Hematopoietic multipotent progenitor cell (in vitro differentiated cells): ENCODE measurements around the gene TMEM239. TPM values are rescaled to one million over a fixed set of nuclear protein-coding genes. Genes with fewer than 3 reads are reported as not detected.
A peak's percentile ranks its signal among the peaks of the same experiment; 100 is the strongest.

Experiments
- DNase-seq, 3 donors: peaks; one replicate each; pipeline ENCODE4 v3.0.0-alpha.2; 2011 to 2015; ENCODE audit warnings: low read depth in 2 of 3, low spot score in 2 of 3
- total RNA-seq: library from RNA; depleted of rRNA; stranded (reverse); fragments of >200 nt; gene quantifications from one replicate; pipeline ENCODE4 v1.2.3, GENCODE V29; 2012

The TMEM239 gene
- total RNA-seq, 1 donor = not detected

DNA sequence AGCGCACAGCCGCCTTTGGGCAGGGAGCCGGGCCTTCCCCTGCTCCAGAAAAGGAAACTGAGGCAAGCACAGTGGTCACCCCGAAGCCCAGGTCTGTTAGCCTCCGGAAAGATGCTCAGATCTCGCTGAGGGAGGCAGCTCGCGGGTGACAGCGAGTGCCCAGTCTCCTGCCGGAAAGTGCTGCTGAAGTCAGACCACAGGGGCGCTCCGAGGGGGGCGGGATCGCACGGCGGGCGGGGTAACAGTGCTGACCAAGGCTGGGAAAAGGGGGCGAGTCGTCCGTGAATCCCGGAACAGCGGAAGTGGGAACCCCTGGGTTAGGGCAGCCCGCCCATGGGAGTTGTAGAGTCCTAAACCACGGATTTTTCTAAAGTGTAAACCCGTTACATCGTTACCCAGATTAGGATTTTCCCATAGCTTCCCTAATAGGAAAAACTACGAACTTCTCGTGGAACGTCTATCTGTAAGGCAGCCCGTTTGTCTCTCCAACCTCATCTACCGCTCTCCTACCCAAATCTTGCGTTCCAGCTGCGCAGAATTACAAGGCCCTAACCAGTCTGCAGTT, 24.9 kb downstream of the TMEM239 start:
- peak in 1 of 3 donors; percentile 17 for DNase-seq

DNA sequence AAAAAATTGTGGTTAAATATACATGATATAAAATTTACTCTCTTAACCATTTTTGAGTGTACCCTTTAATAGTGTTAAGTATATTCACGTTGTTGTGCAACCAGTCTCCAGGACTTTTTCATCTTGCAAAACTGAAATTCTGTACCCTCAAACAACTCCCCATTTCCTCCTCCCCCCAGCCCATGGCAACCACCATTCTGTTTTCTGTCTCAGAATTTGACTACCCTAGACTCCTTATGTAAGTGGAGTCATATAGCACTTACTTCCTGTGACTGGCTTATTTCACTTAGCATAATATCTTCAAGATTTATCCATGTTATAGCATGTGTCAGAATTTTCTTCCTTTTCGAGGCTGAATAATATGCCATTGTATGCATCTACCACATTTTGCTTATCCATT, 29.4 kb downstream of the TMEM239 start:
- no peak for DNase-seq

DNA sequence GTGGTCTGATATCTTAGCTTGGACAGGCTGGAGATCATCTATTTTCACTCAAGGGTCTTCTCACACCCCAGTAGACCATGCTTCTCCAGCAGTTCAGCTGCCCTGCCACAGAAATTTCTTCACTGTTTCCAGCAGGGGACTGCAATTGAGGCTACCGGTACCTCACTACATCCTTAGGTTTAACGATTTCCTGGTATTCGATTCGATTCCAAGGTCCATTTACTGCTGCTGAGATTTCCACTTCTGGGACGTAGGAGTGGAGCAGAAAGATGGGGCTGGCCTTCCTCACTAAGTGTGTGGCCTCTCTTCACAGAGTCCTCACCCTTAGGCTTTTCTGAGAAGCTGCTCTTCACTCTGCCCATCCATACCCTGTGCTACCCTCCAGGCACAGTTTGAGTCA, 30.5 kb downstream of the TMEM239 start:
- no peak for DNase-seq

DNA sequence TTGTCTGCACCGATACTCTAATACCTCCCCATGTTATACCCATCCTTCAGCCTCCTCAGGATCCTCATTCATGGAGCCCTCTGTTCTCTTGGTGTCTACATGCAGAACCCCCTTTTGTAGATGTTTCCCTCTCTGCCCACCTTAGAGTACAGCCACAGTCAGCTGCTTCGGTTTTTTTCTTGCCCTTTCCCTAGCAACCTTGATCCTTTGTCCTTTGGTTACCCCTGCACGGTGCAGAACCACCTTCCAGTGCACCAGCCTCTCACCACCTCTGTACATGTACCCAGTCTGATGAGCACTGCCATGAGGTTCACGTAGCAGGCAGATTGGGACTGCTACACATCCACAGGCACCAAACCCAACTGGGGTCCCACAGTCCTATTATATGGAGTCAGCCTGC, 31.6 kb downstream of the TMEM239 start:
- no peak for DNase-seq

DNA sequence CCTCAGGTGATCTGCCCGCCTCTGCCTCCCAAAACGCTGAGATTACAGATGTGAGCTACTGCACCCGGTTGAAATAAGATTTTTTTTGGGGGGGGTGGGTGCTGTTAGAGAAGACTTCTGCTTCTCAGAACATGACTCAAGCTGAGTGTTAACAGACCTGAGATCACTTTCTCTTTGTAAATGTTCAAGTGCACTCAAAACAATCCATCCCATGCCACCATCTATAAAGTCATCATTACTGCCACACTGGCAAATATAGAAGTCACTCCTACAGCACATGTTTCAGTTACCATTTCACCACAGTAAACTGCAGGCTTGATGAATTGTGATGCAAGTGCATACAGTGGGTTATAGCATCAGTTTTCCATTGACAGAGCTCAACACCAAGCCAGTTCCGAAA, 33.4 kb downstream of the TMEM239 start:
- peak in 1 of 3 donors; percentile 12 for DNase-seq

- no peak for DNase-seq
Measured at GRCh38 chr20:2851086-2851485, 34.9 kb downstream of the TMEM239 start.

- no peak for DNase-seq
Measured at GRCh38 chr20:2858591-2858990, 42.4 kb downstream of the TMEM239 start.

DNA sequence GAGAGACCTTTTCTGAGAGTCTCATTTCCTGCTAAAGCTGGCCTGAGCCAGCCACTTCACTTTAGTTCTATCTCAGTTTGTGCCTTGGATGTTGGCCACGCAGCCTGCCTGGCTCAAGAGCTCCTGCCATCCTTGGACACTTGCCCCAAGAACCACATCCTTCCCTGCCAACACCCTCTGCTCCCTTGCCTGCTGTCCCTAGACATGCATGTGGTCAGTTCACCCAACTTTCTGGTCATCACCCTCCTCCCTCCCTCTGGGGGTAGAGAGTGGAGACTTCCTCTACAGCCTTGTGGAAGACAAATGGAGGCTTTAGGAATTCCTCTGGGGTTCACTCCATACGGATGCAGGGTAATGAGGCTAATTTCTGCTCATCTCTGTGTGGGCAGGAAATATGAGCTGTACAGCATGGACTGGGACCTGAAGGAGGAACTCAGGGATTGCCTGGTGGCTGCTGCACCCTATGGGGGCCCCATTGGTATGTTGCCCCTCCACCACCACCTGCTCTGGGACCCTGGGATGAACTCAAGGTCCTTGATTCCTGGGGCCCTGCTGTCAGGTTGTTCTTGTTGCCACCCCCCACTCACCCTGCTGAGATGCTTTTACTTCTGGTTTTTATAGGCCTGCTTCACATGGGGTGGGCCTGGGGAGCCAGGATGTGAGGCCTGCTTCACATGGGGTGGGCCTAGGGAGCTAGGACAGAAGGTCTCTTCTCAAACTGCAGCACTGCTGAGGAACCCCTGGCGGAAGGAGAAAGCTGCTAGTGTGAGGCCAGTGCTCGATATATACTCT, 43.4 kb downstream of the TMEM239 start:
- DNase-seq = no peak

DNA sequence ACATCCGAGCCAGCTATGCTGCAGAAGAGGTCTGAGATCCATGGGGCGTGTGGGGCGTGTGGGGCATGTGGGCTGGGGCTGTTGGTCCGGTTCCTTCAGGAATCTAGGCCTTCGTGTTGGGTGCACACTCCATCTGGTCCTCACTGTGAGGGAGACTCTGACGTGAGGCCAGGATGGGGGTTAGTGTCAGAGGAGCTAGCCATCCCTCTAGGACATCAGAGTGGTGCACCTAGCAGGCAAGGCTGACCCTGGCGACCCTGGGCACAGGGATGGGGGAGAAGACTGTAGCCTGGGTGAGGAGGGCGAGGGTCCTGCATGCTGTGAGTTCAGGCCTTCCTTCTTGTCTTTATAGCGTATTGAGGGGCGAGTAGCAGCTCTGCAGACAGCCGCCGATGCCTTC, 48.5 kb downstream of the TMEM239 start:
- no peak for DNase-seq

- no peak for DNase-seq
Measured at GRCh38 chr20:2865101-2865500, 48.9 kb downstream of the TMEM239 start.

DNA sequence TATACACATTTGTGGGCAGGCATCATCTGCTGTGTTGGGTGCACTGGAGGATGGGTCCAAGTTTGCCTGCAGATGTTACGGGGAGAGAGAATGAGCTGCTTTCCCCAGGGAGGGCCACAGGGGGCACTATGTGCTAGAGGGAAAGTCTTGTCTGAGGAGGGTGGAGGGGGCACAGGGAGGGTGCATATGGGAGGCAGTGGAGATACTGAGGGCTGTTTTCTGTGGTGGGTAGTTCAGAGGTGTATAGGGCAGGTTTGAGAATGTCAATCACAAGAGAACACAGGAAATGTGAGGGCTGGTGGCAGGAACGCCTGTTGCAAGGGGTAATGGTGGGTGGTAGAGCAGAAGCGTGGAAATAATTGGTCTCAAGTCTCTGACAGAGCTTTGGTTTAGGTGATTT, 49.5 kb downstream of the TMEM239 start:
- DNase-seq = peak in 1 of 3 donors; percentile 52

DNA sequence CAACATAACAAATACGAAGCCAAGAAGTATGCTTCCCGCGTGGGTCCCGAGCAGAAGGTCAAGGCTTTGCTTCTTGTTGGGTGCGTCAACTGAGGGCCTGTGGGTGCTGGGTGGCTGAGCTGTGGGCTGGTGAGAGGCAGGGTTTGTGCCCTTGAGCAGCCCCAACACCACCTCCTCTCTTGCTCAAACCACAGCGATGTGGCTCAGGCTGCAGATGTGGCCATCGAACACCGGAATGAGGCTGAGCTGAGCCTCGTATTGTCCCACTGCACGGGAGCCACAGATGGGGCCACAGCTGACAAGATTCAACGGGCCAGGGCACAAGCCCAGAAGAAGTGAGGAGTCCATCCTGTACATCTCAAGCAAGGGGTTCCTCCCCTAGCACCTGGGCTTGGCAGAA, 50.1 kb downstream of the TMEM239 start:
- no peak for DNase-seq

DNA sequence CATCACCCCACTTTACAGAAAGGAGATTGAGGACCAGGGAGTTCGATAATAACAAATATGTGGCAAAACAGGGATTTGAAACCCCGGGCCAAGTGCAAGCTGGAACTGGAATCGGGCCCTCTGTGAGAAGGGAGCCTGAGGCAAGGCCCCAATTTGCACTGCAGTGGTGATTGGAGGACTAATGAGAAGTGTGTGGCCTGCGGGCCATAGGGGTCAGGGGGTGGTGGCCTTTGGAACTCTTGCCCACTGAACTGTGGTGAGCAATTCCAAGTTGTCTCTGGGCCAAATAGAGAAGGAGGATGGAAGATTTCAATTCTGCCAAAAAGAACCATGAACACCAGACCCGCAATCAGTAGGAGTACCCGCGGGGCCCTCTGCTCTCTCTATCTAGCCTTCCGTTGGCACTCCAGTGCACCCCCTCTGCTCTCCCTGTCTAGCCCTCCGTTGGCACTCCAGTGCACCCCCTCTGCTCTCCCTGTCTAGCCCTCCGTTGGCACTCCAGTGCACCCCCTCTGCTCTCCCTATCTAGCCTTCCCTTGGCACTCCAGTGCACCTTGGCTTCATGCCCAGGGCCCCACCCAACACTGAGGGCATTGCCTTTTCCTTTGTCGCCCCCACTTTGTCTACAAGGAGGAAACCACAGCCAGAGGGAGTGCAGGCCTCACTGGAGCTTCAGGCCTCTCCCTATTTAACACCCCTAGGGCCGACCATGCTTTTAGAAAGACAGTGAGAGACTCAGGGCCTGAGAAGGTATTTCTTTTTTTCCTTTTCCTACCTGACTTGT, 51.1 kb downstream of the TMEM239 start:
- peak in 2 of 3 donors; percentile 34 to 49 for DNase-seq

Other genes with a start within 250 kb of the TMEM239 start
- gene NOP56, start 163.7 kb upstream of the TMEM239 start, total RNA-seq = 183 TPM
- gene IDH3B, start 152.1 kb upstream of the TMEM239 start, total RNA-seq = 130 TPM
- gene EBF4, start 123.6 kb upstream of the TMEM239 start, total RNA-seq = 6.2 TPM
- gene CPXM1, start 15.7 kb upstream of the TMEM239 start, total RNA-seq = 150 TPM
- not detected for gene C20orf141, start 1.4 kb upstream of the TMEM239 start, total RNA-seq
- gene PCED1A, start 24.3 kb downstream of the TMEM239 start, total RNA-seq = 64.9 TPM
- gene VPS16, start 24.4 kb downstream of the TMEM239 start, total RNA-seq = 58.2 TPM
- 45.0 TPM for gene PTPRA, start 57.1 kb downstream of the TMEM239 start, total RNA-seq
- 0.54 TPM for gene GNRH2, start 227.3 kb downstream of the TMEM239 start, total RNA-seq
- 43.6 TPM for gene MRPS26, start 229.7 kb downstream of the TMEM239 start, total RNA-seq